GM18505 (cell line): ENCODE data around the gene IL23R.

ENCODE experiments used
- ATAC-seq: cut with Tn5 transposase; IDR thresholded peaks from one replicate; pipeline ENCODE4 v1.9.1; 2021; ENCODE audit not compliant: unreplicated experiment
- POLR2A ChIP-seq: IDR thresholded peaks from 4 replicates; pipeline ENCODE4 v1.6.1; 2011; ENCODE audit warnings: borderline replicate concordance; ENCODE audit not compliant: insufficient read depth, insufficient read length; ENCODE audit errors: extremely low read depth

IL23R gene

DNA sequence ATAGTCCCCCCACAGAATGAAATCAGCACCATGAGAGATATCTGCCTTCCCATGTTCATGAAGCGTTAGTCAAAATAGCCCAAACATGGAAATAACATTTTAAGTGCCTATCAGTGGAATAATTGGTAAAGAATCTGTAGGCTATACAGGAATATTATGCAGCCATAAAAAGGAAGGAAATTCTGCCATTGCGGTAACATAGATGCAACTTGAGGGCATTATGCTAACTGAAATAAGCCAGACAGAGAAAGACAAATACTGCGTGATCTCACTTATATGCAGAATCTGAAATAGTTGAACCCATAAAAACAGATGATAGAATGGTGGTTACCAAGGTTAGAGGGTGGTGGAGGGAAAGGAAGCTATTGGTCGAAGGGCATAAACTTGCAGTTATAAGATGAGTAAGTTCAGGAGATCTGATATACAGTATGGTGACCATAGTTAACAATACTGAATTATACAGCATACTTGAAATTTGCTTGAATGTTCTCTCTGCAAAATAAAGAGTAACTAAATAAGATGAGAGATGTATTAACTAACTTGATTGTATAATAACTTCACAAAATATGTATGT lies 699 bp upstream of the IL23R start:
- TF ChIP-seq POLR2A, result no peak
- ATAC-seq, result no peak

DNA sequence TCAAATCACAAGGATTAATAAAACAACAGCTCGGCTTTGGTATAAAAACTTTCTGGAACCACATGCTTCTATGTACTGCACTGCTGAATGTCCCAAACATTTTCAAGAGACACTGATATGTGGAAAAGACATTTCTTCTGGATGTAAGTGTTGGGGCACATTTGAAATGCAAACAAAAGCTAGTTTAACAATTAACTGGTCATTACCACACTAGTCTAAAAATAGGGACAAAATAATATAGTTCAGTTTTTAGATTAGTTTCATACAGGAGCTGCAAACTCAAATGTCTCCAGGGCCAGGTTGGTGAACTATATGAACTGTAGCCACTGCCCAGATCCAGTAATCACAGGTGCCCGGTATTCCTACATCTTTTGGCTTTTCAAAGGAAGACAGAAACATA lies 3.2 kb downstream of the IL23R start:
- no peak for TF ChIP-seq POLR2A
- no peak for ATAC-seq

DNA sequence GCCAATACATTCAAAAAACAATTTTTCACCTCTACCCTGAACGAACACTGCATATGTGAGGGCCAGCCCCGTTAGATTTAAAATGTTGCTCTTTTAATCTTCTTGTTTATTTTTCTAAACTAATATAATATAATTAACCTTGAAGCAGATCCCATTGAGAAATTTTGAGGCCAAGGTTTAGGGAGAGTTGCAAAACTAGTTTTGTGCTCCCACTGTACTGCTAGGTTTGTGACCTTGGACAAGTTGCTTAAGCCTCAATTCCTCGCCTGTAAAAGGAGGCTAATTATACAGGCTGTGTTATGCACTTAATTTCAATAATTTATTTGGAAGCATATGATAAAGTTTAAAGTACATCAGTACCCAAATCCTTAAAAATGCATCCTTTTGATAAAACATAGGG lies 3.7 kb downstream of the IL23R start:
- no peak for ATAC-seq

DNA sequence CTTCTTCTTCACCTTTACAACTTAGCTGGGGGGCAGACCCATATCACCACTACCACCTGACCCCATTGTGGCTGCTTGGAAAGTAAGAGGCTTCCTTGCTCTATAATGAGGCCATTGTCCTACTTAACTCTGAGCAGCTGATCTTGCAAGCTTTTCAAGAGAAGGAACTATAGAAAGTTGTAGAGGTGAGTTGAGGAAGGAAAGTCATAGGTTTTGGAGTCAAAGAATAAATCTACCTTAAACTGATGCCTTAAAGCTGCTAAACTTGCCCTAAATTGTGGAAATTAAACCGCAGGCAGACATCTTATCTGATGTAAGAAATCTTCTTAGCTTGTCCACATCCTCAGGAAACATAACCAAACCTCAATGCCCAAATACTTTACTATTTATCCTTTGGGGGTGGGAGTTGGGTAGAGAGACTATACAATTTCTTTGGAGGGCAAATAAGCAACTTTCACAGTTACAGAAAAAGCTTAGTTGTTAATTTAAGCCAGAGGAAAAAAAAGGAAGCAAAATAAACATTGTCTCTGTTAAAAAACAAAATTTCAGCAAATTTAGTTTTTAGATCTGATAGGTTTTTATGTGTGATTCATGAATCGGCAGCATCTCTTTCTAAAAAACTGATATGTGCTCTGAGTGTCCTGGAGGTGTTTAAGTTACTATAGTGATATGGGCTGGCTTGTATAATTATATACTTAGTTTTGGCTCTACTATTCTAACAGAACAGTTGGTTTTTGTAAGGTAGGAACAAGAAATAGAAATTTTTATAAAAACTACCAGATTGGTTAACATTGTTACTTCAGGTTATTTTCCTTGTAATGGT lies 4.7 kb downstream of the IL23R start:
- ATAC-seq, result no peak
- TF ChIP-seq POLR2A, result no peak

More for the DNA sequence above, 3.7 kb downstream of the IL23R start:
- no peak for TF ChIP-seq POLR2A

DNA sequence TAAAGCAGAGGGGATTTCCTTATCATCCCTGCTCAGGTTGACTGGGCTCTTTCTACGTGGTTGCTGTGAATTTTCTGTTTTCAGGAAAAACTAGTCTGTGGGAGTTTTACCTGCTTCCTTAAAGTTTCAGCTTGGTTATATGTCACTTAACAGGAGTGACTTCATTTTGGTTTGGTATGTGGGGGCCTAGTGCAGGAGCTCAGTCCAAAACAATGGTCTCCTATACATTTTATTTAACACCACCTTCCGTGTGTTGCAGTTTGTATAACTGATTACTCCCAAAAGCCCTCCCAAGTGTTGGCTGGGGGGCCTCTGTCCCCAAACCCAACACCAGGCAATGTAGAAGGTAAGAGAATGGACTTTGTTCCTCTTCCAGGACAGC lies 5.3 kb downstream of the IL23R start:
- TF ChIP-seq POLR2A, result no peak
- ATAC-seq, result no peak

GRCh38 chr1:67171978-67172377 lies 5.7 kb downstream of the IL23R start:
- no peak for TF ChIP-seq POLR2A
- ATAC-seq, result no peak

- no peak for TF ChIP-seq POLR2A
- no peak for ATAC-seq
Measured at GRCh38 chr1:67173988-67174387, 7.7 kb downstream of the IL23R start.

- ATAC-seq, result no peak
- TF ChIP-seq POLR2A, result no peak
Measured at GRCh38 chr1:67174716-67175284, 8.5 kb downstream of the IL23R start.

- no peak for TF ChIP-seq POLR2A
- no peak for ATAC-seq
Measured at GRCh38 chr1:67175530-67176087, 9.4 kb downstream of the IL23R start.

DNA sequence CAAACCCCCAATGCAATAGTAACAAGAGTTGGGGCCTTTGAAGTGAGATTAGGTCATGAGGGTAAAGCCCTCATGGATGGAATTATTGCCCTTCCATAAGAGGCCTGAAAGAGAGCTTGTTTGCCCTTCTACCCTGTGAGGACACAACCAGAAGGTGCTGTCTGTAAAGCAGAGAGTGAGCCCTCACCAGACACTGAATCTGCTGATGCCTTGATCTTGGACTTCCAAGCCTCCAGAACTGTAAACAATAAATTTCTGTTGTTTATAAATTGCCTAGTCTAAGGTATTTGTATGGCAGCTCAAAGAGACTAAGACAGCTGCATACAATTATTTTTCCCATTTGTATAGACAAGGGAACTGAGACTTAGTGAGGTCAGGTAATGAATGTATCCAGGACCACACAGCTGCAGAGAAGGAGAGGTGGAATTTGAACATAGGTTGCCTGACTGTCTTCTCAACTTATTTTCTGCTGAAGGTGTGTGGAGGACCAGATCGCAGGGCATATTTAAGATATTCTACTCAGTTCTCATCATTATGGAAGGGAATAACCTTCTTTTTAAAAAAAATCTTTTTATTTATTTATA lies 18.7 kb downstream of the IL23R start:
- no peak for TF ChIP-seq POLR2A
- ATAC-seq, result no peak

GRCh38 chr1:67188137-67188536 lies 21.9 kb downstream of the IL23R start:
- no peak for ATAC-seq
- no peak for TF ChIP-seq POLR2A

GRCh38 chr1:67189953-67190352 lies 23.7 kb downstream of the IL23R start:
- TF ChIP-seq POLR2A, result no peak
- ATAC-seq, result no peak

DNA sequence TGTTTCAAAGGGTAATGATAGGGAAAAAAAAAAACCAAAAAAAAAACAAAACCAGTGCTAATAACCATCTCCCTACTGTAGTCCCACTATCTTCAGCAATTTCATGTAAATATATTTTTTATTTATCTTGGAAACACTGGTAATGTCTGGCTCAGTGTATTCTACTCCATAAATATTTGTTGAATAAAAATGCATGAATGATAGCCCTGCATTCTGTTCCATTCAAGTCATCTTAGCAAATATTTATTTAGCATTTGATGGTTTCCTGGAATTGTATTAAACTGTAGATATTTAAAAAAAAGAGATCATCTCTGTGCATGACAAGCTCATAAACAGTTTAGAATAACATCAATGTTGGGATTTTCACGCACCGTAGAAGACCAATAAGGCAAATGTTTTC lies 24.2 kb downstream of the IL23R start:
- no peak for ATAC-seq
- TF ChIP-seq POLR2A, result no peak
